GM12865 (cell line): ENCODE measurements around the gene ABRACL.

ENCODE experiments used
- DNase-seq: peaks from one replicate; pipeline ENCODE4 v3.0.0; 2010; ENCODE audit warnings: low read depth
- H3K4me3 ChIP-seq: 2 replicates; pipeline ENCODE4 v1.5.1; 2011; ENCODE audit warnings: mild to moderate bottlenecking, low read depth, low read length, control low read depth
- CTCF ChIP-seq: IDR thresholded peaks from 2 replicates; pipeline ENCODE4 v1.5.1; 2011; ENCODE audit warnings: low read length, control low read depth, low read depth, inconsistent platforms; ENCODE audit not compliant: insufficient read depth; ENCODE audit errors: missing control alignments

The ABRACL gene

GRCh38 chr6:139011980-139012379 is 16.6 kb upstream of the ABRACL start:
- no peak overlapping the region for H3K4me3 ChIP-seq
- DNase-seq, result no peak
- TF ChIP-seq CTCF, result no peak

- no peak for TF ChIP-seq CTCF
- no peak overlapping the region for H3K4me3 ChIP-seq
- no peak for DNase-seq
Measured at GRCh38 chr6:139013185-139013800, 15.3 kb upstream of the ABRACL start.

- no peak for TF ChIP-seq CTCF
- DNase-seq, result no peak
- no peak overlapping the region for H3K4me3 ChIP-seq
Measured at GRCh38 chr6:139014945-139015344, 13.6 kb upstream of the ABRACL start.

GRCh38 chr6:139016337-139017213 is 12.0 kb upstream of the ABRACL start:
- no peak for TF ChIP-seq CTCF
- DNase-seq, result peak; percentile 25

GRCh38 chr6:139017227-139017626 is 11.3 kb upstream of the ABRACL start:
- DNase-seq, result no peak
- H3K4me3 ChIP-seq, result no peak overlapping the region
- no peak for TF ChIP-seq CTCF

More at GRCh38 chr6:139016337-139017213, 12.0 kb upstream of the ABRACL start:
- no peak overlapping the region for H3K4me3 ChIP-seq

GRCh38 chr6:139019722-139020121 is 8.8 kb upstream of the ABRACL start:
- H3K4me3 ChIP-seq, result no peak overlapping the region
- no peak for DNase-seq
- no peak for TF ChIP-seq CTCF
